Tibial nerve (tissue), 4 donors: ENCODE measurements around the gene MYH6. TPM values are rescaled to one million over a fixed set of nuclear protein-coding genes. Genes with fewer than 3 reads are reported as not detected.

Experiments
- DNase-seq, 2 donors: peaks; one replicate each; pipeline ENCODE4 v3.0.0-alpha.2; 2019; ENCODE audit warnings: low spot score in 2 of 2
- H3K27ac ChIP-seq, 4 donors: fragments of 200-600 bp; sonication (generic) in 3 of 4; one replicate each; pipeline ENCODE4 v1.5.1; 2017 to 2019; ENCODE audit warnings: mild to moderate bottlenecking in 1 of 4
- H3K27me3 ChIP-seq, 2 donors: fragments of 200-600 bp; sonication (generic) in 1 of 2; one replicate each; pipeline versions ENCODE4 v1.5.1 to v1.6.0; 2017 to 2019
- H3K36me3 ChIP-seq, 3 donors: fragments of 200-600 bp; sonication (generic); one replicate each; pipeline ENCODE4 v1.5.1; 2018 to 2019
- H3K4me1 ChIP-seq, 4 donors: fragments of 200-600 bp; sonication (generic) in 3 of 4; one replicate each; pipeline ENCODE4 v1.5.1; 2017 to 2019
- H3K4me3 ChIP-seq, 4 donors: fragments of 200-600 bp; sonication (generic) in 3 of 4; one replicate each; pipeline ENCODE4 v1.5.1; 2017 to 2019; ENCODE audit warnings: mild to moderate bottlenecking in 1 of 4, moderate library complexity in 1 of 4
- H3K9me3 ChIP-seq, 4 donors: fragments of 200-600 bp; sonication (generic) in 3 of 4; one replicate each; pipeline ENCODE4 v1.5.1; 2017 to 2019
- EP300 ChIP-seq, 2 donors: sonication (generic); formaldehyde crosslinking; IDR thresholded peaks; one replicate each; pipeline ENCODE4 v1.6.1; 2017; ENCODE audit warnings: antibody characterized with exemption in 2 of 2, mild to moderate bottlenecking in 1 of 2
- POLR2A ChIP-seq, 2 donors: fragments of 450-650 bp; IDR thresholded peaks; one replicate each; pipeline ENCODE4 v1.6.1; 2017; ENCODE audit warnings: antibody characterized with exemption in 2 of 2, mild to moderate bottlenecking in 2 of 2, moderate library complexity in 2 of 2
- WGBS, 2 donors: methylation state at CpG; one replicate each; pipeline ENCODE4 v1.1.5; 2018; 5-methylcytosine and 5-hydroxymethylcytosine counted together
- total RNA-seq, 4 donors: library from RNA; depleted of rRNA; stranded (reverse); fragments of >200 nt; gene quantifications; one replicate each; pipeline ENCODE4 v1.1.0, GENCODE V29; 2016
- TF ChIP-seq, protein P1 (sequence below), 5 experiments: fragments of 200-600 bp in 3 of 5; fragments of 450-650 bp in 2 of 5; sonication (generic) in 3 of 5; IDR thresholded peaks; one replicate each; pipeline ENCODE4 v1.5.1; 2016 to 2019; ENCODE audit warnings: antibody characterized with exemption in 5 of 5, mild to moderate bottlenecking in 3 of 5, moderate library complexity in 2 of 5

The MYH6 gene
- total RNA-seq, 4 donors from 2014 or later, result 0.30 TPM; not detected in 3

- Histone ChIP-seq H3K4me1 (peaks cover 0 to 26% (median 17%) of the 10 kb centered on the region in 4 donors), H3K4me3 (peak overlapping the region; percentile 37 to 76 (median 65)), H3K27ac (peak overlapping the region; percentile 1 to 89 (median 82)), H3K9me3 (no peaks in the 10 kb centered on the region), H3K27me3 (peaks cover 0 to 4% of the 10 kb centered on the region in 2 donors), H3K36me3 (peaks cover 0 to 33% (median 0%) of the 10 kb centered on the region in 3 donors)
- TF ChIP-seq EP300 (IDR thresholded peaks at IDR 0.05) (no peak), POLR2A (IDR thresholded peaks at IDR 0.05) (no peak)
- TF ChIP-seq, protein P1, sequence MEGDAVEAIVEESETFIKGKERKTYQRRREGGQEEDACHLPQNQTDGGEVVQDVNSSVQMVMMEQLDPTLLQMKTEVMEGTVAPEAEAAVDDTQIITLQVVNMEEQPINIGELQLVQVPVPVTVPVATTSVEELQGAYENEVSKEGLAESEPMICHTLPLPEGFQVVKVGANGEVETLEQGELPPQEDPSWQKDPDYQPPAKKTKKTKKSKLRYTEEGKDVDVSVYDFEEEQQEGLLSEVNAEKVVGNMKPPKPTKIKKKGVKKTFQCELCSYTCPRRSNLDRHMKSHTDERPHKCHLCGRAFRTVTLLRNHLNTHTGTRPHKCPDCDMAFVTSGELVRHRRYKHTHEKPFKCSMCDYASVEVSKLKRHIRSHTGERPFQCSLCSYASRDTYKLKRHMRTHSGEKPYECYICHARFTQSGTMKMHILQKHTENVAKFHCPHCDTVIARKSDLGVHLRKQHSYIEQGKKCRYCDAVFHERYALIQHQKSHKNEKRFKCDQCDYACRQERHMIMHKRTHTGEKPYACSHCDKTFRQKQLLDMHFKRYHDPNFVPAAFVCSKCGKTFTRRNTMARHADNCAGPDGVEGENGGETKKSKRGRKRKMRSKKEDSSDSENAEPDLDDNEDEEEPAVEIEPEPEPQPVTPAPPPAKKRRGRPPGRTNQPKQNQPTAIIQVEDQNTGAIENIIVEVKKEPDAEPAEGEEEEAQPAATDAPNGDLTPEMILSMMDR (IDR thresholded peaks at IDR 0.05), result no peak
- 13 to 14% methylated on average over 25 of the region's 61 CpGs for WGBS, 2 donors
- no peak for DNase-seq
These were observed 56.2 kb downstream of the MYH6 start for GRCh38 chr14:23351681-23352505.

GRCh38 chr14:23349156-23349845 lies 58.8 kb downstream of the MYH6 start:
- peaks cover 0 to 4% of the 10 kb centered on the region in 2 donors for H3K27me3 ChIP-seq
- peaks cover 0 to 29% (median 0%) of the 10 kb centered on the region in 3 donors for H3K36me3 ChIP-seq
- H3K9me3 ChIP-seq, result no peaks in the 10 kb centered on the region
- H3K27ac ChIP-seq, result no peak overlapping the region
- no peak for DNase-seq
- no peak overlapping the region for H3K4me3 ChIP-seq
- WGBS, 2 donors, result 79 to 84% methylated on average over 8 of the region's 8 CpGs
- peaks cover 0 to 26% (median 17%) of the 10 kb centered on the region in 4 donors for H3K4me1 ChIP-seq
- TF ChIP-seq EP300 (IDR thresholded peaks at IDR 0.05) (no peak), POLR2A (IDR thresholded peaks at IDR 0.05) (no peak)
- TF ChIP-seq, protein P1 (IDR thresholded peaks at IDR 0.05), result no peak

DNA sequence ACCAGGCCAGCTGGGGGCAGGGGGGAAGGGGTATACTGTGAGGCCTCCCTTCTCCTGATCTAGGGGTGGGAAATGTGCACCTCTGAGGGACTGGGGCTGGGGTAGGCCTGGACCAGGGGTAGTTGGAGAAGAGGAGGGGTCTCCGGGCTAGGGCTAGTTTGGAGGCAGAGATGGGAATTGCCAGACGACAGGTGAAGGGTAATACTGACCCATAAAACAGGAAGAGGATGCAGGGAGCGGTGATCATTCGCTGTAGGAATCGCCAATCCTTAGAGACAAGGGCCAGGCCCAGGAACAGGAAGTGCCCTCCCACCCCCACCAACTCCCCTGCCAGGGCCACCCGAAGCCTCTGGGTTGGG lies 59.8 kb downstream of the MYH6 start:
- WGBS, 2 donors, result 78 to 85% methylated on average over 6 of the region's 6 CpGs
- Histone ChIP-seq H3K27me3 (peaks cover 0 to 4% of the 10 kb centered on the region in 2 donors), H3K36me3 (peaks cover 0 to 29% (median 0%) of the 10 kb centered on the region in 3 donors), H3K4me3 (no peak overlapping the region), H3K4me1 (peaks cover 0 to 24% (median 16%) of the 10 kb centered on the region in 4 donors), H3K9me3 (no peaks in the 10 kb centered on the region), H3K27ac (no peak overlapping the region)
- TF ChIP-seq POLR2A (IDR thresholded peaks at IDR 0.05), result no peak
- TF ChIP-seq EP300 (IDR thresholded peaks at IDR 0.05), result no peak
- TF ChIP-seq, protein P1 (IDR thresholded peaks at IDR 0.05), result no peak
- DNase-seq, result no peak

- no peak overlapping the region for H3K27ac ChIP-seq
- 90 to 92% methylated on average over 14 to 17 of the region's 19 CpGs for WGBS, 2 donors
- no peak for TF ChIP-seq EP300 (IDR thresholded peaks at IDR 0.05)
- no peak for TF ChIP-seq POLR2A (IDR thresholded peaks at IDR 0.05)
- TF ChIP-seq, protein P1 (IDR thresholded peaks at IDR 0.05), result no peak
These were observed 60.4 kb downstream of the MYH6 start for GRCh38 chr14:23347406-23348296.

More at GRCh38 chr14:23347406-23348296, 60.4 kb downstream of the MYH6 start:
- Histone ChIP-seq H3K27me3 (peaks cover 0 to 4% of the 10 kb centered on the region in 2 donors), H3K36me3 (peaks cover 0 to 29% (median 0%) of the 10 kb centered on the region in 3 donors), H3K4me3 (no peak overlapping the region), H3K4me1 (peaks cover 0 to 17% (median 12%) of the 10 kb centered on the region in 4 donors), H3K9me3 (no peaks in the 10 kb centered on the region)
- no peak for DNase-seq
